A204.1 (cell line): ENCODE results near the gene RAP1GAP2.

Source experiments
- FAIRE-seq: peaks from 2 replicates; lab custom pipeline; 2012; peaks lifted over from hg19 to GRCh38; lab: Jason Lieb, UNC

RAP1GAP2 gene

DNA sequence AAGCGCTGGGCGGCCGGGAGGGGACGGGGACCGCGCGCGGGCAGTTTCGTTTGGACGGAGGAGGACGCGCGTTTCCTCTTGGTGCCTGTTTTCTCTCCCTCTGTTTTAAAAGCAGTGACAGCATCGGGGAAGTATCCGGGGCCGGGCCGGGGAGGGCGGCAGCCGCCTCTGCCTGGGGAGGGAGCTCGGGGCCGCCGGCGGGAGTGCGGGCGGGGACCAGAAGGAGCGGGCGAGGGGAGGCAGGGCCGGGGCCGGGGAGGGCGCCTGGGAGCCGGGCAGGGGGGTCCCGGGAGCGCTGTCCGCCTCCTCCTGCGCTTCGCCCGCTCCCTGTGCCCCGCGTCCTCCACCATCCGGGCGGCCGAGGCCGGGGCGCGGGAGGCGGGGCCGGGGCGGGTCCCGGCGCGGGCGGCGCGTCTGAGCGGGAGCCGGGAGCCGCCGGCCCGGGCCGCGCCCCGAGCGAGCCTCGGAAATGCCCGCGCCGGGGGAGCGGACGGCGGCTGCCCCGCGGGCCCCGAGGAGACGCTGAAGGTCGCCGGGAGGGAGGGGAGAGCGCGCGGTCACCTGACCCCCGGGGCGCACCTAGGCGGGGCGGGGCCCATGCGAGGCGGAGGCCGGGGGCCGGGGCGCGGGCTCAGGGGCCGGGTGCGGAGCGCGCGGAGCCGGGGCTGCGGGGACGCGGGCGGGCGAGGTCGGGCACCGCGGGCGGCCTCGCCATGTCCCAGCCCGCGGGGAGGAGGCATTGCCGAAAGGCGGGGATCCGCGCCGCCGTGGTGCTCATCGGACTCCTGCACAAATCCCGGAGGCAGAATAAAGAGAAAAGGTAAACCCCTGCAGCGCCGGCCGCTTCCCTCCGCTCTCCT lies 57.3 kb downstream of the RAP1GAP2 start:
- FAIRE-seq, result no peak

DNA sequence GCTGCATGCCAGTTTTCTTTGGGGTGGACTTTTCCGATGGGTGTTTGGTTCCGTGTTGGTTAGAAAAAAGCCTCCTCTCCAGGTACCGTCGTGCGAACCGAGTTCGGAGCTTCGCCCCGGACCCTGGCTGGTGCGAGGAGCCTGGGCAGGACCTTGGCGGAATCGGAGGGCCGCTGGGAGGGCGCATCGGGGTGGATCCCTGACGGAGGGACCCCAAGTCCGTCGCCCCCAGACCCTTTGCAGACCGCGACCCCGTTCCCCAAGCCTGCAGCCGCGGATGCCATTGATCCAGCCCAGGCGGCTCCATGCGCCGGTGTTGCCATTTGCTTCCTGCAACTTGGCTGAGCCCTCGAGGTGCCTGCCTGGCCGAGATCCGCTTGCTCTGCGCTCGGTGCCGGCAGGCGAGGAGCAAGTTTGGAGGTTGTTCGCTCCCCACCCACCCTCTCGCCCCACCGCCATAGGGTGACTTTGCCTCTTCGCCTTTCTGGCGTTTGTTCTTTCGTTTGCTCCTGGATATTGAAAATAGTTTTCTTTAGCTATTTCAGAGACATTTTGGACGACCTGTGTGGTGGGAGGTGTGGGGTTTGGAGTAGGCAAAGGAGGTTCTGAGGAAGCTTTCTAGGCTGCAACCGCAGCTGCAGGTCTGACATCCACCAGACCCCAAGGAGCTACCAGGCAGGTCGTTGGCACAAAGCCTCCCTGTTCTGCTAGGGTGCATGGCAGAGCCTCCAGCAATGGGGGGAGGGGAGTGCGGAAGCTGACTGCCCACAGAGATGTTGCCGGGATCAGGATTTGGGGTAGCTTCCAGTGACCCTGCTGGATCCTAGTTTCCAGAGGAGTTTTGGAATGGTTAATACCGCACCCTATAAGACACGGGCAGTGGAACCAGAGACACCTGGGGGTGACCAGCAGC lies 58.2 kb downstream of the RAP1GAP2 start:
- no peak for FAIRE-seq

DNA sequence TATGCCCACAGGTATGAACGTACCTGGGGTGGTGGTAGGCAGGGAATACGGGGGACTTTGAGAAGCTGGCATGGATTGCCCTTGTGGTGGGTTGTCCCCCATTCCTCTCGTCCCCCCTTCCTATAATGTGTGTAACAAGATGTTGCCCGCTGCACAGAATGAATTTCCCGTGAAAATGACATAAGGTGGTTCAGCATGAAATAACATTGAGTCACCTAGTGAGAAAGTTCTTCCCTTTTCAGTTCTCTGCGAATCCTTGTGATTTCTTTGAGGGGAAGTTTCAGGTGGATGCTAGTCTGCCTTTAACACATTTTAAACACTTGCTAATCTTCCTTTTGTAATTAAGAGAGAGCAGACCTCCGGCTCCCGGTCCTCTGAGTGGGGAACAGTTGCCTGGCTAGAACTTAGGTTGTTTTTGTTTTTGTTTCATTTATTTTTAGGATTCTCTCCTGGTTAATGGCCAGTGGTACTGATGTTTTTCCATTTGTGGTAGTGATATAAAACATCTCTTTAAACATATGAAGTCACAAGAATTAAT lies 58.9 kb downstream of the RAP1GAP2 start:
- FAIRE-seq, result no peak

DNA sequence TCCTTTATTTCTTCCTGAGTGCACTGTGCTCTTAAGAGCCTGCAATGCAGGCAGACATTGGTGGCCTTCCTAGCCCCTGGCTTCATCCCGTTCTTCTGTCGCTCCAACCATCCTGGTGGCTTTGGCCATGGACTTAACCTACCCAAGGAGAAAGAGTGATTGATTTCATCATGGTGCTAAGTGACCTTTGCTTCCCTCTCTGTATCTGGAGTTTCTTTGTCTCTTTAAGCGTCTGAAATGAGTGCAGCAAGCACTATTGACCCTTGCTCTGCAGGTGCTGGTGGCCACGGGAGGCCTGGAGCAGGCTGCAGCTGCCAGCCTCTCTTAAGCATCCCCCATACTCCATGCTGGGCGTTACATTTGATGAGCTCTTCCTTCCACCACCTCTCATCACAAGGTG lies 60.5 kb downstream of the RAP1GAP2 start:
- FAIRE-seq, result no peak

DNA sequence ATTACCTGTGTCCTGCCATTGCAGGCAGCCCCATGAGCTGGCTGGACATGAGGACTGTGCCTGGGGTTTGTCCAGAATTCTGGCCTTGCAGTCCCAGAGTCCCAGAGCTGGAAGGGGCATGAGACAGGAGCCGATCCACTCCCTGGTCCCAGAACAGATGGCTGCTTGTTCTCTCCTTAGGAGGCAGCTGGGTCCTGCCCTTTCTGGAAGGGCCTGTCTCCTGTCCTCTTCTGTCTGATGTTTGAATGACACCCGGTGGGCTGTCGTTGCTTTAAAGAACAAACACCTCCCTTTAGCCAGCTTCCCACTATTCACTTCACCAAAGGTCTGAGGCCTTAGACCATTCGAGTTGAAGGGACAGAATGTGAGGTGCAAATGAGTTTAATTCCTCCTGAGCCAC lies 63.8 kb downstream of the RAP1GAP2 start:
- no peak for FAIRE-seq

DNA sequence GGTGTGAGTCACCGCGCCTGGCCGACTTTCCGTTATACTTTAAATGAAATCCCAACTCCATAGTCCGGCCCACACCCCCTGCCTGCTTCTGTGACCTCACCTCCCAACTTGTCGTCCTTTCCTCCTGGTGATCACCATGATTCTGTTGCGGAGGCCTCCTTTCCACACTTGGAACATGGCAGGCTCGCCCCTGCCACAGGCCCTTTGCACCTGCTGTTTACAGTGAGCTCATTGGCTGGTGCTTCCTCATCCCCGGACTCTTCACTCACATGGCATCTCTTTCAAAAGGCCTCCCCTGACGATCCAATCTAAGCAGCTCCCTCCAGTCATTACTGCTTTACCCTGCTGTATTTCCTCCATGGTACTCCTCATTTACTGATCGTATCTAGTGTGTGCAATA lies 64.6 kb downstream of the RAP1GAP2 start:
- no peak for FAIRE-seq

DNA sequence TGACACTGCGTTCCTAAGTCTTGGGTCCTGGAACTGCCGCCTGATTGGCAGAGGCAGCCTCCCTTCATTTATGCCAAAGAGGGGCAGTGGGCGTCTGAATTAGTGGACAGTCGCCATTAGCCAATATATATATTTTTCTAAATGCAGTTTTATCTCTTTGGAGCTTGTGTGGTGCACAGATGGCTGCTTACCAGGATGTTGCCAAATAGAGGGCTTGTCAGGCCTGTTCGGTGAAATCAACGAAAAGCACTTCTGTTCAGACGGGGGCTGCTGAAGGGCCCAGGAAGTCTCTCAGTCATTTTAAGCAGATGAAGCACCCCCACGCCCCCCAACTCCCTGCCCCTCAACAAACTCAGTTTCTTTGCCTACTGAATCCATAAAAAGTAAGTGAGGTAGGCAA lies 66.0 kb downstream of the RAP1GAP2 start:
- FAIRE-seq, result no peak

DNA sequence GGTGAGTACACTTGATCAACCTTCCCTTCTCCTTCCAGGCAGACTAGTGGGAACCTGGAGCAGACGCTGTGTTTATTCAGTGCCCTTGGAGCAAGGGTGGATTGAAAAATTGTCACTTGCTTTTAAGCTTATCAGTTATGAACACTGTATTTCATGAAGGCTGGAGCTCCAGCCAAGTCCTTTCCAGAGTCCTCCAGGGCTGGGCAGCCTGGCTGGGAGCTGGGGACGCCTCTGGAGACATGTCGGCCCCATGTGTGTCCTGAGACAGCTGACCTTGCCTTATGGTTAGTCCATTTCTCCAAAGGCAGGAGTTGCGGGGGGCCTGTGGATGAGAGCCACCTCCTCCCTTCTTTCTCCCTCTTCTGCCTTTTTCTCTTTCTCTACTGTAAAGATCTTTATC lies 67.0 kb downstream of the RAP1GAP2 start:
- no peak for FAIRE-seq

DNA sequence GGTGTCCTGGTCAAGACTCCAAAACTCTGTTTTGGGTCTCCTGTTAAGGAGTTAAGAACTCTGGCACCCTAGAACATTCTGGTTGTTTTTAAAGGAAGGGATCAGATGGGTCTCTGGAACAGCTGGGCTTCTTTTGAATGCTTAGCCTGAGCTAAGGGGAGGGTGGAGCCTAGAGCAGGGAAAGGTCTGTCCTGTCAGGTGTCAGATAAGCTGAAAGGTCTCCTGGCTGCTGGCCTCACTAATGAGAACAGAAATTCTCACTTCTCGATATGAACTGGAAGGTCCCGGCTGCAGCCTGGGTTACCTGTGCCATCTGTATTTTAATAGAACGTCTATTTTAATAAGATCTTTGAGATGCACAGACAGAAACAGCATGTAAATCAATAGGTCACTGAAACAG lies 69.0 kb downstream of the RAP1GAP2 start:
- FAIRE-seq, result no peak

DNA sequence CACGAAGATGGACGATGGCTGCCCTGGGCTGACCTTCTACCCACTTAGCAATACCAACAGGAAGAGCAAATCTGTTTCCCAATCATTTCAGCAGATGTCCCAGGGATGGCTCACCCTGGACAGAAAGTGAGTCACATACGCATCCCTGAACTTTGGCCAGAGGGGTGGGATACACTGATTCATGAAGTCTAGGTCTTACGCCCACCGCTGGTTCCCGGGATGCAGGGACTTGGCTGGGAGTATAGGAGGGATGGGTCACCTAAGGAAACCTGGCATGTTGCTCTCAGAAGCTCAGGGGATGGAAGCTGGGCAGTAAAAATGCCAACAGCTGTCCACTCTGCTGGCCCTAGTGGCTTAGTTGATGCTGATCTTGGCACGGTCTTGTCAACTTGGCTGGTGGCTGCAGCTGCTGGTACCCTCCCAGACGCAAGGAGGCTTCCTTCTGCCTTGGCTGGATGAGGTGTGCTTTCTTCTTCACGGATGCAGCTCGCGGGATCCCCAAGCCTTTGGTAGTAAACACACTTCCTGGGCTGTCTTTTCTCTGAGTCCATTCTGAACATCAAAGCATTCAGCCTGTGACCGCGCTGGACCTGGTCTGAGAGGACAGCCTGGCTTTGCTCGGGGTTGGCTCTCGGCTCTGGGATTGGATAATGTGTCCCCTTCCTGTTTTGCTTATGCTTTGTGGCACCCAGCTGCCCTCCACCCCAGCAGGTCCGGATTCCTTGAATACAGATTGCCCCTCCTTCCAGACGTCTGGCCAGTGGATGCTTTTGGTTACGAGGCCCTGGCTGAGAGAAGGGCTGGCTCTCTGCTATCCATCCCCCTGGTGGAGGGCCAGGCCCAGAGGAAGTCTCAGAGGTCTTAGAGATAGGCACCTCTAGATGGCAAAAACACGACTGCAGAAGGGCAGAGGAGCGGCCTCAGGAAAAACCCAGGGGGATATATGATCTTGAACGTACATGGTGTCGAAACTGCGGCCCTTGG lies 71.5 kb downstream of the RAP1GAP2 start:
- FAIRE-seq, result no peak

DNA sequence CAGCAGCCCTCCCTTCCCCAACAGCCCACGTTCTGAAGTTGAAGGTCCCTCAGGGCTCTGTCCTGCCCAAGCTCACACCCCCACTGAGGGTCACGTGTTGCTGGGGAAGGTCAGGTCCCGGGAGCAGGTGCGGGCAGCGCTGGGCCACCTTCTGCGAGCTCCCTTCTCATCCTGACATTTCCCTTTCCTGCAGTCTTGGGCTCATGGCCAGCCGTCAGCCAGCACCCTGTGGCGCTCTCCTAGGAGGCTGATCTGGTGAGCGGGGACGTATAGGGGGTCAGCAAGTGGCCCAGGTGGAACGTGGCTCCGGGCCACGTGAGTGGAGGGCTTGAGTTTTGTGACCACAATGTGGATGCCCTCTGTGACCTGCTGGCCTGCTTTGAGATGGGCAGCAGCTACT lies 73.4 kb downstream of the RAP1GAP2 start:
- FAIRE-seq, result no peak

DNA sequence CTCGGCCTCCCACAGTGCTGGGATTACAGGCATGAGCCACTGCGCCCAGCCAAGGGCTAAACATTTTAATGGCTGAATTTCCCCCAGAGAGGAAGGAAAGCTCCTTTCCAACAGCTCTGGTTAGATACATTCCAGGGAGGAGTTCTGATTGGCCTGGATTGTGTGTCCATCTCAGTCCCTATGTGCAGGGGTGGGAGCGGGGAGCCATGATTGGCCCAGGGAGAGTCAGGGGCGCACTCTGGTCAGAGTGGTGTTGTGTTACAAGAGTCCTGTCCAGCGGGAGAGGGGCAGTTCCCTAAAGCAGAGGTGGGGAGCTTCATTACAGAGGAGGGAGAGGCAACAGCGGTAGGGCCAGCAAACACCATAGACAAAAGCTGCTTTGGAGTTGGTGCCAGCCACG lies 75.0 kb downstream of the RAP1GAP2 start:
- no peak for FAIRE-seq

DNA sequence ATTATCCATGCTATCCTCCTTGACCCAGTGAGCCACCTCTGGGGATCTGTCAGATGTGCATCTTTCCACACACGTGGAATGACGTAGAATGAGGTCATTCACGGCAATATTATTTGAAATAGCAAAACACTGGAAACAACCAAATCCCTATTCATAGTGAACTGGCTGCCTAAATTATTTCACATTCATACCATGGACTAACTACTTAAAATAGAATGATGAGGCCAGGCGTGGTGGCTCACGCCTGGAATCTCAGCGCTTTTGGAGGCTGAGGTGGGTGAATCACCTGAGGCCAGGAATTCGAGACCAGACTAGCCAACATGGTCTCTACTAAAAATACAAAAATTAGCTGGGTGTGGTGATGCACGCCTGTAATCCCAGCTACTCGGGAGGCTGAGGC lies 75.5 kb downstream of the RAP1GAP2 start:
- no peak for FAIRE-seq

DNA sequence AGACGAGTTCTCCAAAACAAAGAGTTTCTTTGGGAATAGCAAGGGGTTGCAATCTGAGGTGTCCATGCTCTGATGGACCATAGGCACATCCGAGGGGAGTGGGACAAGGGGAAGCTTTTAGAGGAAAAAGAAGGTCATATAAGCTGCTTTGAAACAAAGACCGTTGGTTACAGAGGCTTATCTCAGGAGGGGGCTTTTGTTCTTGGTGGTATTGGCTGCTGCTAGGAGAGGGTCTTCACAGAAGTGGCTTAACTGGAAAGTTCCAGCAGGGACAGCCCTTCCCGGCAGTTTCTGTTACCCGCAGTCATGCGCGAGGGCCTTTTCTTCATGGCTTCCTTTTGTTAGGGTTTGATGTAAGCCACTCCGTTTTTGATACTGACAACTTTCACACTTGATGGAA lies 76.0 kb downstream of the RAP1GAP2 start:
- no peak for FAIRE-seq

DNA sequence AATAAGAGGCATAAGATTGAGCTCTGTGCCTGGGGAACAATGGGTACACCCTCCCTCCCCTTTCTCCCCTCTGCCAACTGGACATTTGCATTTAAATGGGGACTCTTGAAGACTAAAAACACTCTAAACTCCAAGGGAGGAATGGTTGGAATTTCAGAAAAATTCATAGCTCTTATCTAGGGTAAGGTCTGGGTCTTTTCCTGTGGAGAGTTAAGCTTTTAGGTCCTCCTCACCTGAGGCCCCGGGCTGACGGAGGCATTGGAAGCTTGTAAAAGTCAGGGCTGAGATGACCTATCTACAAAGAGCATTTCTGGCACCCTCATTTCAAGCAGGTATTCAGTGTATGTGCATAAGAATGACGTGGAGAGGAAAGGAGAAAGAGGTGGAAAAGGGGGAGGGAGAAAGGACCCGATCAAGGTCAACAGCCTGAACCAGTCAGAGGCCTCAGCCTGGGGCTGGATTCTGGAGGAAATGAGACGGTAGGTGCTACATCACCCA lies 78.0 kb downstream of the RAP1GAP2 start:
- FAIRE-seq, result no peak

DNA sequence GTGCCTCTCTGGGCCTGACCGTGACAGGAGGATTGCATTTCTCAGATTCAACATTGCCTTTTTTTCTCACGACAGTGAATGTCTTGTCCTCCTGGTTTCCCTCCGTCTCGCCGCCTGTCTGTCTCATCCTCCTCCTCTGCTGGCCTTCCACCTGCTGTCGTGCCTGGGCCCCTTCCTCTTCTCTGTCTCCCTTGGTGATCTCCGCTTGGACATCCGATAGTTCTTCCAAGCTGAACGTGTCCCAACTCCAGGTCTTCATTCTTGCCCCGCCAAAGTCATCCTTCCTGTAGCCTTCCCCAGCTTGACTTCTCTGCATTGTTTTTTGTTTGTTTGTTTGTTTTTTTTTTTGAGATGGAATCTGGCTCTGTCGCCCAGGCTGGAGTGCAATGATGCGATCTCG lies 79.4 kb downstream of the RAP1GAP2 start:
- no peak for FAIRE-seq

DNA sequence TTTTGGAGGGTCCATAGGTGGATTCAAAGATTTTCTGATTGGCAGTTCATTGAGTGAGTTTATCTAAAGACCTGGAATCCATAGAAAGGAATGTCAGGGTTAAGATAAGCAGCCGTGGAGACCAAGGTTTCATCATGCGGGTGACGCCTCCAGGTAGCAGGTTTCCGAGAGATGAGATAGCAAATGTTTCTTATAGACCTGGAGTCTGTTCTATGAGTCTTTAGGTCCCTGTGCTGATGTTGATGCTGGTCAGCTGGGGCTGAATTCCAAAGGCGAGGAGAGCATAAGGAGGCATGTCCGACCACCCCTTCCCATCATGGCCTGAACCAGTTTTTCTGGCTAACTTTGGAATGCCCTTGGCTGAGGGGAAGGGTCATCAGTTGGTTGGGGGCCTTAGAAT lies 80.2 kb downstream of the RAP1GAP2 start:
- FAIRE-seq, result no peak

DNA sequence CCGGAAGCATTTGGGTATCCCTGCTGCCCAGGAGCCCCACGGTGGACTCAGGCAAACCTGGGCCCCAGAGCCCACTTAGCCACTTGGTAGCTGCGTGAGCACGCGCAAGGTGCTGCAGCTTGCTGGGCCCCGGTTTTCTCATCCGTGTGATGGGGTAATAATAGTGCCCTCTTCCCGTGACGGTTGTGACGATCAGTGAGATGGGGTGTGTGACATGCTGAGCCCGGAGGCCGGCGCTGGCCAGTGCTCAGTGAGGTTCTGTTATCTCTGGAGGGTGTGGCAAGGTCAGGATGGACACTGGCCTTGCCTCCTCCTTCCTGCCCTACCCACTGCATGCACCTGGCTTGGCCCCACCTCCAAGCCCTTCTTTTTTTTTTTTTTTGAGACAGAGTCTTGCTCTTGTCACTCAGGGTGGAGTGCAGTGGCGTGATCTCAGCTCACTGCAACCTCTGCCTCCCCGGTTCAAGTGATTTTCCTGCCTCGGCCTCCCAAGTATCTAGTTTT lies 82.6 kb downstream of the RAP1GAP2 start:
- FAIRE-seq, result no peak

DNA sequence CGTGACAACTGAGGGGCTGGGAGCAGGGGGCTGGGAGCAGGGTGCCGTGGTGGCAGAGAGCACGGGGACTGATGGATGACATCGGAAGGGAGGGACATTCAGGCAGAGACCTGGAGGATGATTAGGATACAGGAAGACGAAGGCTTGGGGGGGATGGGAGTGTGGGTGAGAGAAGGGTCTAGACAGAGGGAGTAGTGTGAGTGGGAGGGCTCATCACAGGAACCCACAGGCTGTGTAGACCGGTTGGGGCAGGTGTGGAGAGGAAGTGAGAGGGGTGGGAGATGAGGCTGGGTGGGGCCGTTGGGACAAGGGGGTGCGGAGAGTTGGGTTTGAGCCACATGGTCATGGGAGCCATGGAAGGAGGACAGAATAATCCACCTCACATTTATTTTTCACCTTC lies 83.8 kb downstream of the RAP1GAP2 start:
- FAIRE-seq, result no peak

DNA sequence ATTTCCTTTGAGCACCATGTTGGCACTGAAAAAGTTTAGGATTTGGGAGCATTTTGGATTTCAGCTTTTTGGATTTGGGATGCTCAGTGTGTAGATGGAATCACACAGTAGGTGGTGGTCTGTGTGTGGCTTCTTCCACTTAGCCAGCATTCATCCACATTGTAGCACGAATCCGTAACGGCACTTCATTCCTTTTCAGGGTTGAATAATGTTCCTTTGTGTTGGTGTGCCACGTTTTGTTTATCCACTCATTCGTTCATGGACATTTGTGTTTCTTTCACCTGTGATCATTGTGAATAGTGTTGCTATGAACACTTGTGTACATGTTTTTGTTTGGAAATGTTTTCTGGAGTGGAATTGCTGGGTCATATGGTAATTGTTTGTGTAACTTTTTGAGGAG lies 85.1 kb downstream of the RAP1GAP2 start:
- no peak for FAIRE-seq

DNA sequence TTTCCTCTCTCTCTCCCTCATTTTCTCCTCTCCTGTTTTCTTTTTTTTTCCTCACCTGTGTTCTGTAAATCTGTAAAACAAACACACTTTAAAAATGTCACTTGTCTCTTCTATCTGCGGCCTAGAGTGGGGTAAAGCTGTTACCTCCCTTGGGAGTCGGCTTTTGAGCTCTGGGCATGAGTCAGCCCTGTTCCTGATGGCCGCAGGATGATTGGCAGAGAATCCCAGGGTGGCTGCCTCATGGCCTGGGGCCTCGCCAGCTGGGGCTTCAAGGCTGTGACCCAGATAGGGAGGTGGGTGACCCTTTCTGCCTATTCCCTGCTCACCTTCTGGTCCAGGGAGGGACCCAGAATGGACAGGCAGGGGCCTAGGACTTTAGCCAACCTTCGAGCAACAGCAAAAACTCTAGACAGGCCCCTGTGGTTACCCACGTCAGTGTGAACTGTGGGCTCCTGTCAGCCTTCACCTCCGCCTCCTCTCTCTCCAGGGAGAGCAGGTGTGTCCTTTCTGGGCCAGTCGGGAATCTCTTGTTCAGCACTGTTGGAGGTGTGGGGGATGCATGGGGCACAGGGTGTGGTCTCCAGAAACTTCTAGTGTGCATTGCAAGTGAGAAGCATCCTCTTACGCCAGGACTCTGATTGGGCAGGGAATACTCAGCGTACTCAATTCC lies 87.4 kb downstream of the RAP1GAP2 start:
- FAIRE-seq, result no peak
